Measurements from ENCODE around the gene HIP1.
"Not testable (repeated sequence)": the region's sequence is repeated elsewhere in the genome, so short reads cannot be mapped to it uniquely, and the experiment has no call there.

The HIP1 gene

GRCh38 chr7:75637854-75638593 is 100.7 kb downstream of the HIP1 start:
- peak overlapping the region; percentile 65 for H3K4me3 ChIP-seq (ENCODE audit: low read depth, low read length)
- no peak for DNase-seq (ENCODE audit: low read depth)
- TF ChIP-seq CTCF (IDR thresholded peaks at IDR 0.05; ENCODE audit: insufficient read depth, low read depth, low read length, missing control alignments), result no peak

- TF ChIP-seq CTCF (IDR thresholded peaks at IDR 0.05; ENCODE audit: insufficient read depth, low read depth, low read length, missing control alignments), result no peak
- no peak for DNase-seq (ENCODE audit: low read depth)
- H3K4me3 ChIP-seq (ENCODE audit: low read depth, low read length), result no peak overlapping the region
Measured at GRCh38 chr7:75635036-75635435, 103.7 kb downstream of the HIP1 start.

- DNase-seq (ENCODE audit: low read depth); H3K4me3 ChIP-seq (ENCODE audit: low read depth, low read length): not testable (repeated sequence)
Measured at GRCh38 chr7:75632587-75632986, 106.2 kb downstream of the HIP1 start.

GRCh38 chr7:75631711-75632110 is 107.0 kb downstream of the HIP1 start:
- TF ChIP-seq CTCF (IDR thresholded peaks at IDR 0.05; ENCODE audit: insufficient read depth, low read depth, low read length, missing control alignments), result no peak
- H3K4me3 ChIP-seq (ENCODE audit: low read depth, low read length), result no peak overlapping the region
- DNase-seq (ENCODE audit: low read depth), result no peak

GRCh38 chr7:75630549-75630948 is 108.2 kb downstream of the HIP1 start:
- no peak for TF ChIP-seq CTCF (IDR thresholded peaks at IDR 0.05; ENCODE audit: insufficient read depth, low read depth, low read length, missing control alignments)
- DNase-seq (ENCODE audit: low read depth), result no peak
- no peak overlapping the region for H3K4me3 ChIP-seq (ENCODE audit: low read depth, low read length)

GRCh38 chr7:75629044-75629443 is 109.7 kb downstream of the HIP1 start:
- no peak for DNase-seq (ENCODE audit: low read depth)
- H3K4me3 ChIP-seq (ENCODE audit: low read depth, low read length), result no peak overlapping the region
- TF ChIP-seq CTCF (IDR thresholded peaks at IDR 0.05; ENCODE audit: insufficient read depth, low read depth, low read length, missing control alignments), result no peak

GRCh38 chr7:75628055-75628454 is 110.7 kb downstream of the HIP1 start:
- TF ChIP-seq CTCF (IDR thresholded peaks at IDR 0.05; ENCODE audit: insufficient read depth, low read depth, low read length, missing control alignments), result no peak
- no peak overlapping the region for H3K4me3 ChIP-seq (ENCODE audit: low read depth, low read length)
- DNase-seq (ENCODE audit: low read depth), result no peak
